Measurements from ENCODE around the gene RPS15. TPM values are rescaled to one million over a fixed set of nuclear protein-coding genes. Genes with fewer than 3 reads are reported as not detected.
A peak's percentile ranks its signal among the peaks of the same experiment; 100 is the strongest.

The RPS15 gene
- polyA plus RNA-seq, 1 donor (not counting 4 experiments of a cell fraction or from before 2014, with no cell fraction given): 795 TPM

- Histone ChIP-seq H3K79me2 (ENCODE audit: control insufficient read depth, insufficient read depth, low read length) (no peaks in the 10 kb centered on the region), H3K9me1 (ENCODE audit: control insufficient read depth, extremely low read depth, insufficient read depth, low read length) (peaks cover 4% of the 10 kb centered on the region), H3K27ac (ENCODE audit: control insufficient read depth, insufficient read depth, low read length) (no peak overlapping the region), H3K27me3 (ENCODE audit: control insufficient read depth, extremely low read depth, insufficient read depth, low read length) (peaks cover 61% of the 10 kb centered on the region), H3K4me2 (ENCODE audit: control insufficient read depth, extremely low read depth, insufficient read depth, low read depth, low read length) (peak overlapping the region; percentile 60), H3K9me3 (ENCODE audit: control insufficient read depth, low read depth, low read length) (no peaks in the 10 kb centered on the region), H3K9ac (ENCODE audit: control insufficient read depth, extremely low read depth, insufficient read depth, low read length) (no peak overlapping the region), H3K36me3 (ENCODE audit: control insufficient read depth in 2 of 2, extremely low read depth in 1 of 2, insufficient read depth in 2 of 2, low read length in 2 of 2) (no peaks in the 10 kb centered on the region), H3K4me1 (ENCODE audit: control insufficient read depth, extremely low read depth, insufficient read depth, low read length) (peaks cover 16% of the 10 kb centered on the region), H3K4me3 (ENCODE audit: control insufficient read depth in 2 of 3, extremely low read depth in 1 of 3, insufficient read depth in 2 of 3, low read depth in 1 of 3, low read length in 3 of 3) (peak overlapping the region in 1 of 3 experiments; percentile 36), H2AFZ (ENCODE audit: control insufficient read depth, low read length) (no peak overlapping the region), H4K20me1 (ENCODE audit: control insufficient read depth, extremely low read depth, insufficient read depth, low read length) (peaks cover 12% of the 10 kb centered on the region)
- no peak for FAIRE-seq
- TF ChIP-seq CTCF (optimal IDR thresholded peaks at IDR 0.05 in 1 of 3, IDR thresholded peaks at IDR 0.05 in 1 of 3, conservative IDR thresholded peaks at IDR 0.05 in 1 of 3; ENCODE audit: extremely low read depth in 1 of 3, insufficient read depth in 2 of 3, low read length in 3 of 3) (no peak), EZH2 (IDR thresholded peaks at IDR 0.05; ENCODE audit: low read length) (peak; percentile 74)
- no peak for DNase-seq (ENCODE audit: low read depth, low spot score)
- dilution Hi-C loops (cut with MboI; ENCODE audit: extremely low pct_ligation_motif_present, low sequenced_read_pairs): no loop called here
Measured at GRCh38 chr19:1468274-1468820, 30.2 kb downstream of the RPS15 start.

GRCh38 chr19:1468821-1469254 is 30.6 kb downstream of the RPS15 start:
- Histone ChIP-seq H3K27ac (ENCODE audit: control insufficient read depth, insufficient read depth, low read length) (no peak overlapping the region), H4K20me1 (ENCODE audit: control insufficient read depth, extremely low read depth, insufficient read depth, low read length) (peaks cover 12% of the 10 kb centered on the region), H3K4me2 (ENCODE audit: control insufficient read depth, extremely low read depth, insufficient read depth, low read depth, low read length) (peak overlapping the region; percentile 60), H3K4me3 (ENCODE audit: control insufficient read depth in 2 of 3, extremely low read depth in 1 of 3, insufficient read depth in 2 of 3, low read depth in 1 of 3, low read length in 3 of 3) (peak overlapping the region in 2 of 3 experiments; percentile 27 to 36), H3K79me2 (ENCODE audit: control insufficient read depth, insufficient read depth, low read length) (no peaks in the 10 kb centered on the region), H3K9me3 (ENCODE audit: control insufficient read depth, low read depth, low read length) (no peaks in the 10 kb centered on the region), H3K27me3 (ENCODE audit: control insufficient read depth, extremely low read depth, insufficient read depth, low read length) (peaks cover 61% of the 10 kb centered on the region), H2AFZ (ENCODE audit: control insufficient read depth, low read length) (no peak overlapping the region), H3K9me1 (ENCODE audit: control insufficient read depth, extremely low read depth, insufficient read depth, low read length) (peaks cover 4% of the 10 kb centered on the region), H3K36me3 (ENCODE audit: control insufficient read depth in 2 of 2, extremely low read depth in 1 of 2, insufficient read depth in 2 of 2, low read length in 2 of 2) (no peaks in the 10 kb centered on the region), H3K4me1 (ENCODE audit: control insufficient read depth, extremely low read depth, insufficient read depth, low read length) (peaks cover 16% of the 10 kb centered on the region), H3K9ac (ENCODE audit: control insufficient read depth, extremely low read depth, insufficient read depth, low read length) (no peak overlapping the region)
- TF ChIP-seq EZH2 (IDR thresholded peaks at IDR 0.05; ENCODE audit: low read length) (no peak), CTCF (optimal IDR thresholded peaks at IDR 0.05 in 1 of 3, IDR thresholded peaks at IDR 0.05 in 1 of 3, conservative IDR thresholded peaks at IDR 0.05 in 1 of 3; ENCODE audit: extremely low read depth in 1 of 3, insufficient read depth in 2 of 3, low read length in 3 of 3) (peak in 2 of 3 experiments; percentile 13 to 54)
- dilution Hi-C loops (cut with MboI; ENCODE audit: extremely low pct_ligation_motif_present, low sequenced_read_pairs): no loop called here
- DNase-seq (ENCODE audit: low read depth, low spot score) (no peak), FAIRE-seq (no peak)

All from keratinocyte (primary cell).